C1 segment of cervical spinal cord (tissue), 14 donors: ENCODE data around the gene SUCO.

Experiments used
- DNase-seq, 14 donors: peaks; one replicate each; lab custom pipeline; 2025; lab: John Stamatoyannopoulos, UW

SUCO gene

DNA sequence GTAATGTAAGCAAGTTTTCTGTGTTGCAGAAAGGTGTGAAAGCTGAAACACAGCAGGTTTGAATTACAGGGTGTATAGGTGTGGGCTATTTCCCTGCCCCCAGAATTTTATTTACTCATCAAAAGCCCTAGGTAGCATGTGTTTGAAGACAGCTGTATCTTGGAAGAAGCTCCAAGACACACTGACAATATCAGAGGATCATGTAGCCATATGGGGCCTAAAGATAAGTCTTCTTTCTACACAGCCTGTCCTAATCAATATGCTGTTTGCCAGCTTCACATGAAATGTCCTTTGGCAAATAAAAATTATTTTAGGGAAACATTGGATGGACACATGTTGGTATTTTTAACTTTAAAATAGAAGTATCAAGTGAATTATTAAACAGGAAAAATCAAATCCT is 17.5 kb upstream of the SUCO start:
- DNase-seq, result no peak

- DNase-seq, result no peak
Measured at GRCh38 chr1:172515927-172516326, 17.0 kb upstream of the SUCO start.

DNA sequence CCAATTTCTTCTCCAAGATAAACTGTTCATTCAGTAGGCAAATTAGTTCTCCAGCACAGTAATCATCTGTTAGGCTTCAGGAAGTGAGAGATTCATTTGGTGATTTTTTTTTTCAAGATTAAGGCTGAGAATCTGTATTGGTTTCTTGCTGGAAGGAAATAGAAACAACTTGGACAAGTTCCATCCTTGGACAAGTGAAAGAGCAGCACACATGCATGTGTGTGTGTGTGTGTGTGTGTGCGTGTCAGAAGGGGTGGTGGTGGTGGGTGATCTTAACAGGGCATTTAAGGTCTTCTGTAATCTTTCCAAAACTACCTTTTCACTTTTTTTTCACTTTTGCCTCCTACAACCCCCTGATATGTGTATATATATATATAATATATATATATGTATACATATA is 15.9 kb upstream of the SUCO start:
- DNase-seq, result no peak

- no peak for DNase-seq
Measured at GRCh38 chr1:172517545-172517944, 15.4 kb upstream of the SUCO start.

DNA sequence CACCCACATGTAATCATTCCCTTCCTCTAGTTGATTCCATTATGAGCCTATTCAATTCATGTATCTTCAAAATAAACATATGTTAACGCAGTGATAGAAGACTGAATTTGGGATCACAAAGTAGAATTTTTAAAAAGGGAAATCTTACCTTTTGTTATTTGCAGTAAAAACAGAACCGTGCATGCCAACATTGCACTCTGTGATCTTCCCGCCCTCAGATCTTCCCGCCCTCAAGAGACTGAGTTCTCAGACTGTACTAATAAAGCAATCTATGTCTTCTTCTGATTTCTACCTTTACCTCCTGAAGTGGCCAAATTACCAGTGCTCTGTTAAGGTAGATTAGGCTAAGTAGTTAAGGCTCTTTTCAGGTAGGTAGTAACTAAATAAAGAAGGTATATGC is 3.6 kb upstream of the SUCO start:
- DNase-seq, result no peak

DNA sequence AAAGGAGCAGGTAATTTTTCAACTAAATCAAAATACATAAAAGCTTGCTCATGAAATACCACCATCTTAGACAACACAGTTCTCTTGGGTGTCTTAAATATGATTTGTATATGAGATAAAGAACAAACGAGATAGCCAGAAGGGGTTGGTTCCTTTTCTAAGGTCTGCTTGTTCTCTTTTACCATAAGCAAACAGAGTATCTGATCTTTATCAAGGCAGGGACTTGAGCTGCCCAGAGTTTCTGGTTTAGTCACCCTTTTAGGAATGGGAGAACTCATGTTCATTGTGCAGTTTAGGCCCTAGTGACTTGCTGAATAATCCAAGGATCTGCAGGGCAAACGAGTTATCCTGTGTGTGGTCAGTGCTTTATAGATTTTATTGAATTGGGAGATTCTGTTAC is 3.0 kb upstream of the SUCO start:
- DNase-seq, result no peak

GRCh38 chr1:172531412-172532182 is 1.4 kb upstream of the SUCO start:
- no peak for DNase-seq

DNA sequence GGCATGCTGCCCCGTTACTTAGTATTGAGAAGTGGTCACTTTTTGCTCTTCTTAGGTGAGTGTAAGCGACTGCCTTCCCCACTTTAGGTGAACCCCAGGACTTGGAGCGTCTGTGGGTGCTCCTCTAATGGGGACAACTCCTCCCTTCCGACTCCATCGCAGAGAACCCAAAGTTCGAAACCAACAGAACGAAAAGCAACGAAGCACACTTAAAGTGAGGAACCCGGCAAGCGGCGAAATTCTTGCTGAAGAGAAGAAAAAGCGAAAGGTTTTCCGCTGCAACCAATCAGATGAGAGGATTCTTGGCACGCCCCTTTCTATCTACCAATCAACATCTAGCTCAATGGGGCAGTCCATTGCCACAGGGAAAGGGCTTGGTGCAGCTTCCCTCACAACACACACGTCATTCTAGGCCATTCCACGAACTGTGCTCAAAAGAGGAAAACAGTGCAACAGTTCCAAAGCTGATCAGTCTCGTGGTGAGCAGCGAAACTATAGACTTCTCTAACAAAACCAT is 709 bp upstream of the SUCO start:
- DNase-seq, result peak in 13 of 14 donors; percentile 68 to 100 (median 98)

- peak in 9 of 14 donors; percentile 16 to 80 (median 32) for DNase-seq
Measured at GRCh38 chr1:172533513-172534151, 682 bp downstream of the SUCO start.

GRCh38 chr1:172536256-172536655 is 3.3 kb downstream of the SUCO start:
- no peak for DNase-seq

DNA sequence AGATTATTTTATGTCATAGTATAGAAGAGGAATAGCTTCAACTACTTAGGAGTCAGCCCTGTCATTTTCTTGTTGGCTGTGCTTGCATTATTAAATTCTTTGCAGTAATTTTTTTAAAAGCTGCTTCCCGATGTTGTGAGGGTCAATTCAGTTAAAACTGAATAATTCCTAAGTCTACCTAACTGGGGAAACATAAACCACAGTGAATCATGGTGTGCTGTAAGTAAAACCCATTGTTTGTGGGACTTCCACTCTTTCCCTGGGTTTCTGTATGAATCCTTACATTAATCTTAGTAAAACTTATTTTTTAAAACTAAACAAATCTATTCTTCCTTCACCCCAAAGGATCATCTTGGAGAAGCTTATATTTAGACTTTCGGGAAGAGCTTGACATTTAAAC is 4.4 kb downstream of the SUCO start:
- no peak for DNase-seq

- no peak for DNase-seq
Measured at GRCh38 chr1:172537827-172538391, 5.0 kb downstream of the SUCO start.

DNA sequence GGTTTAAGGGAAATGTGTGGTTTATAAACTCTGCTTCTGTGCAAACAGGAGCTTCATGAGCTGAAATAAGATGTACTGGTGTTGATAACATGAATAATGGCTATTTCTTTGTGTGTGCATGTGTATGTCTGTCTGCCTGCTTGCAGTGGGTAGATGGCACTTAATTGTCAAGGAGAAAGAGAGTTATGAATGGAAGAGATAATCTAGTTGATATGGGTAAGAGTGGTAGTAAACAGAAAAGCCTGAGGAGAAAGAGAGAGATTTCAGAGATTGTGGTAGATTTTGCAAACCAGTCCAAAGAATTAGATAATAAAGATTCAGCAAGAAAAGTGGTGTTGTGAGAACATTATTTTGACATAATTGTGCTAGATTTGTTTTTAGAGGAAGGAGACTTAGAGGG is 7.7 kb downstream of the SUCO start:
- DNase-seq, result no peak

GRCh38 chr1:172544481-172545104 is 11.6 kb downstream of the SUCO start:
- DNase-seq, result no peak

GRCh38 chr1:172545396-172546004 is 12.6 kb downstream of the SUCO start:
- no peak for DNase-seq

- no peak for DNase-seq
Measured at GRCh38 chr1:172547071-172547470, 14.1 kb downstream of the SUCO start.

GRCh38 chr1:172549621-172550280 is 16.8 kb downstream of the SUCO start:
- DNase-seq, result no peak

DNA sequence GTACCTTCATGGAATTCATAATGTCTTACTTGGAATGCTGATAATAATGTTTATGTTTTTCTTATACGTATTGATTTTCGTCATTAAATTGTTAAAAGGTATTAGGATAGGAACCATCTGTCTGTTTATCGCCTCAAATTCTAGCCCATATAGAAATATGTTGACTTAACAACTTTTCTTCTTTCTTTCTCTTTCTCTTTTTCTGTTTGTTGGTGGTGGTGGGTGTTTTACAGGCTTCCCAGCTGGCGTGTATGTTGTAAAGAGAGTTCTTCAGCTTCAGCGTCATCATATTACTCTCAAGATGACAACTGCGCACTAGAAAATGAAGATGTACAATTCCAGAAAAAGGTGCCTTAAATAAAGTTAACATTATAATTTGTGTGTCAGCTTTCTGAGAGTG is 18.3 kb downstream of the SUCO start:
- DNase-seq, result no peak

GRCh38 chr1:172554915-172555314 is 22.0 kb downstream of the SUCO start:
- no peak for DNase-seq

GRCh38 chr1:172556461-172556860 is 23.5 kb downstream of the SUCO start:
- DNase-seq, result no peak

GRCh38 chr1:172557270-172557669 is 24.3 kb downstream of the SUCO start:
- DNase-seq, result no peak
